Measurements from ENCODE around the gene RALB. TPM values are rescaled to one million over a fixed set of nuclear protein-coding genes. Genes with fewer than 3 reads are reported as not detected.

Gene RALB
- total and polyA plus RNA-seq, 2 of the 8 experiments (the other 6 are each of a cell fraction or from before 2014, with no cell fraction given): 12.0 to 16.6 TPM

DNA sequence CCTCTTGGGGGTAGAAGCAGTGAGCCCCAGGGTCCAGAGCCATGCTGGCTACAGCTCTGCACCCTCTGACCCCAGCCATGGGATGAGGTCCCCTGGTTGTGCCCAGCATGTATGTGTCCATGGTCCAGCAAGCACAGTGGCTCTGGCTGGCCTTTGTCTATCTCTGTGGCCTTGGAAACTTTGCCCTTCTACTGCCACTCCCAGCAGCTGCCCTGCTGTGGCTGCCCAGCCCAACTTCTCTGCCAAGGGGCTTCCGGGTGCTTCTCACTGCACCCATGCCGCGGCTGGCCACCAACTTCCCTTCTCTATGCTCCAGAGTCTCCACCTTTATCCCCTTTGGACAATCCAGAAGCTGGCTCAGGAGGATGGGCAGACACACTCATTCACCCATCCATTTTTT is 48.2 kb upstream of the RALB start:
- Histone ChIP-seq H4K20me1 (replicated peaks in 1 of 2; ENCODE audit: control insufficient read depth in 1 of 2, insufficient read depth in 2 of 2, low read length in 2 of 2) (peaks cover 0 to 2% of the 10 kb centered on the region in 2 experiments), H3K14ac (ENCODE audit: insufficient read length) (no peak overlapping the region), H3K79me1 (ENCODE audit: low read depth, low read length) (no peaks in the 10 kb centered on the region), H2BK15ac (ENCODE audit: low read length) (no peak overlapping the region), H2BK20ac (ENCODE audit: low read length) (no peak overlapping the region), H3K36me3 (ENCODE audit: control insufficient read depth in 2 of 4, insufficient read depth in 4 of 4, low read length in 3 of 4) (no peaks in the 10 kb centered on the region), H2AK5ac (ENCODE audit: low read depth, low read length) (no peak overlapping the region), H3K9ac (replicated peaks in 1 of 4; ENCODE audit: extremely low read depth in 1 of 4, low read depth in 3 of 4, low read length in 3 of 4) (no peak overlapping the region), H3K4ac (replicated peaks; ENCODE audit: insufficient read length, low read depth, low read length) (no peak overlapping the region), H3K4me2 (ENCODE audit: insufficient read depth in 1 of 2, low read depth in 2 of 2, low read length in 2 of 2) (no peak overlapping the region), H3K9me3 (ENCODE audit: insufficient read depth in 2 of 2, low read depth in 1 of 2, low read length in 1 of 2) (no peaks in the 10 kb centered on the region), H2BK5ac (ENCODE audit: low read depth, low read length) (no peak overlapping the region), H4K91ac (replicated peaks; ENCODE audit: insufficient read length, low read length) (no peak overlapping the region), H3K27ac (ENCODE audit: low read depth, low read length) (no peak overlapping the region), H4K8ac (ENCODE audit: extremely low read depth, insufficient read depth, low read length) (no peak overlapping the region), H2AFZ (ENCODE audit: low read length) (no peak overlapping the region), H4K5ac (ENCODE audit: insufficient read length, low read depth, low read length) (no peak overlapping the region), H3K23ac (ENCODE audit: insufficient read length) (no peak overlapping the region), H3K4me3 (ENCODE audit: extremely low read depth in 1 of 4, insufficient read depth in 2 of 4, low read depth in 3 of 4, low read length in 4 of 4) (no peak overlapping the region), H3K27me3 (replicated peaks in 1 of 4; ENCODE audit: control insufficient read depth in 3 of 4, extremely low read depth in 1 of 4, insufficient read depth in 3 of 4, low read length in 3 of 4) (no peaks in the 10 kb centered on the region), H2BK120ac (replicated peaks; ENCODE audit: low read depth, low read length) (no peak overlapping the region), H3K4me1 (replicated peaks in 1 of 4; ENCODE audit: control insufficient read depth in 3 of 4, insufficient read depth in 4 of 4, low read length in 3 of 4) (no peaks in the 10 kb centered on the region; a peak in 1 of 7 replicates), H3K23me2 (ENCODE audit: low read depth, low read length) (no peaks in the 10 kb centered on the region), H2BK12ac (ENCODE audit: low read depth, low read length) (no peak overlapping the region), H3K18ac (ENCODE audit: extremely low read depth, low read length) (no peak overlapping the region), H3K56ac (replicated peaks; ENCODE audit: insufficient read length, low read depth, low read length) (no peak overlapping the region), H3K79me2 (ENCODE audit: control insufficient read depth in 1 of 2, insufficient read depth in 2 of 2, low read length in 2 of 2) (no peaks in the 10 kb centered on the region)
- POLR2A ChIA-PET (ENCODE audit: partially characterized antibody): interaction anchor here (0.8 kb wide), 1 partner anchor 10 kb away, joined by 3 read pairs; no protein-coding TSS in a partner anchor
- CTCF ChIA-PET (ENCODE audit: partially characterized antibody): interaction anchor here (0.6 to 2.6 kb wide), 16 partner anchors 8 to 710 kb away, joined by 3 to 16 read pairs (median 4); no protein-coding TSS in a partner anchor
- DNase-seq (ENCODE audit: low read depth in 1 of 2, low spot score in 2 of 2) (no peak), FAIRE-seq (no peak)
- TF ChIP-seq TCF12 (IDR thresholded peaks at IDR 0.05; ENCODE audit: low read depth, low read length) (no peak), RFX5 (IDR thresholded peaks at IDR 0.05; ENCODE audit: borderline replicate concordance, low read depth, low read length) (no peak)
- 79% methylated on average over 3 of the region's 3 CpGs; no CpG with 5 or more reads in 1 of the 2 experiments for WGBS, 2 experiments (ENCODE audit: extremely low coverage in 1 of 2, insufficient coverage in 1 of 2, insufficient read length in 1 of 2, insufficient replicate concordance in 2 of 2, low coverage in 1 of 2, low lambda C conversion rate in 2 of 2, missing lambda C conversion rate in 1 of 2)
